Transverse colon (tissue), 4 donors: ENCODE data around the gene OAF. TPM values are rescaled to one million over a fixed set of nuclear protein-coding genes. Genes with fewer than 3 reads are reported as not detected.
A peak's percentile ranks its signal among the peaks of the same experiment; 100 is the strongest.

Experiments
- DNase-seq: peaks from one replicate; pipeline ENCODE4 v3.0.0-alpha.2; 2019
- H3K27ac ChIP-seq, 4 donors: fragments of 200-600 bp; sonication (generic); 2 replicates each; pipeline ENCODE4 v1.5.1; 2016 to 2018; ENCODE audit warnings: inconsistent platforms in 4 of 4
- H3K27me3 ChIP-seq: fragments of 200-600 bp; sonication (generic); 2 replicates; pipeline ENCODE4 v1.5.1; 2017; ENCODE audit warnings: inconsistent platforms
- H3K36me3 ChIP-seq, 4 donors: fragments of 200-600 bp; sonication (generic); 2 replicates each; pipeline ENCODE4 v1.5.1; 2017 to 2019; ENCODE audit warnings: inconsistent platforms in 4 of 4
- H3K4me1 ChIP-seq, 4 donors: fragments of 200-600 bp; sonication (generic); 2 replicates each; pipeline ENCODE4 v1.5.1; 2017 to 2020; ENCODE audit warnings: inconsistent platforms in 4 of 4
- H3K4me3 ChIP-seq, 4 donors: fragments of 200-600 bp; sonication (generic); 1 replicate in 1 of 4; 2 replicates in 3 of 4; pipeline versions ENCODE4 v1.5.1 to v1.6.1; 2017 to 2019; ENCODE audit warnings: inconsistent platforms in 4 of 4
- H3K9me3 ChIP-seq, 2 donors: fragments of 200-600 bp; sonication (generic); 2 replicates each; pipeline ENCODE4 v1.5.1; 2017 to 2019; ENCODE audit warnings: inconsistent platforms in 2 of 2
- EP300 ChIP-seq: sonication (generic); formaldehyde crosslinking; IDR thresholded peaks from one replicate; pipeline ENCODE4 v1.6.1; 2017; ENCODE audit warnings: antibody characterized with exemption, low read depth
- POLR2A ChIP-seq: fragments of 450-650 bp; IDR thresholded peaks from one replicate; pipeline ENCODE4 v1.6.1; 2016; ENCODE audit warnings: antibody characterized with exemption, mild to moderate bottlenecking, moderate library complexity
- POLR2AphosphoS5 ChIP-seq, 3 donors: sonication (generic); formaldehyde crosslinking; IDR thresholded peaks; one replicate each; pipeline ENCODE4 v1.6.1; 2016; ENCODE audit warnings: antibody characterized with exemption in 3 of 3
- WGBS, 2 donors: methylation state at CpG; one replicate each; pipeline ENCODE4 v1.1.5; 2018; ENCODE audit warnings: low coverage in 1 of 2; 5-methylcytosine and 5-hydroxymethylcytosine counted together
- in situ Hi-C, 4 donors: fragments of 200-750 bp; cut with MboI; loops; one replicate each; pipeline versions ENCODE4 v1.15.0 to v1.15.1; 2017; ENCODE audit warnings: low sequenced_read_pairs in 3 of 4, low pct_ligation_motif_present in 1 of 4, low pct_unique_long_range_greater_than_20kb in 1 of 4
- intact Hi-C: fragments of 100-400 bp; cut with DNase I; formaldehyde crosslinking; loops from one replicate; pipeline ENCODE4 v1.15.1; 2023; ENCODE audit warnings: low total_unique reads
- total RNA-seq, 4 donors: library from RNA; depleted of rRNA; stranded (reverse); fragments of >200 nt; gene quantifications; one replicate each; pipeline ENCODE4 v1.1.0, GENCODE V29; 2016
- TF ChIP-seq, protein P1 (sequence below), 5 experiments: fragments of 200-600 bp in 3 of 5; fragments of 450-650 bp in 2 of 5; sonication (generic) in 3 of 5; IDR thresholded peaks; 1 replicate in 2 of 5; 2 replicates in 3 of 5; pipeline ENCODE4 v1.5.1; 2016 to 2017; ENCODE audit warnings: antibody characterized with exemption in 5 of 5, inconsistent platforms in 3 of 5, mild to moderate bottlenecking in 2 of 5, moderate library complexity in 1 of 5

OAF gene
- total RNA-seq, 4 donors from 2014 or later = 78.8 to 553 (median 287) TPM

DNA sequence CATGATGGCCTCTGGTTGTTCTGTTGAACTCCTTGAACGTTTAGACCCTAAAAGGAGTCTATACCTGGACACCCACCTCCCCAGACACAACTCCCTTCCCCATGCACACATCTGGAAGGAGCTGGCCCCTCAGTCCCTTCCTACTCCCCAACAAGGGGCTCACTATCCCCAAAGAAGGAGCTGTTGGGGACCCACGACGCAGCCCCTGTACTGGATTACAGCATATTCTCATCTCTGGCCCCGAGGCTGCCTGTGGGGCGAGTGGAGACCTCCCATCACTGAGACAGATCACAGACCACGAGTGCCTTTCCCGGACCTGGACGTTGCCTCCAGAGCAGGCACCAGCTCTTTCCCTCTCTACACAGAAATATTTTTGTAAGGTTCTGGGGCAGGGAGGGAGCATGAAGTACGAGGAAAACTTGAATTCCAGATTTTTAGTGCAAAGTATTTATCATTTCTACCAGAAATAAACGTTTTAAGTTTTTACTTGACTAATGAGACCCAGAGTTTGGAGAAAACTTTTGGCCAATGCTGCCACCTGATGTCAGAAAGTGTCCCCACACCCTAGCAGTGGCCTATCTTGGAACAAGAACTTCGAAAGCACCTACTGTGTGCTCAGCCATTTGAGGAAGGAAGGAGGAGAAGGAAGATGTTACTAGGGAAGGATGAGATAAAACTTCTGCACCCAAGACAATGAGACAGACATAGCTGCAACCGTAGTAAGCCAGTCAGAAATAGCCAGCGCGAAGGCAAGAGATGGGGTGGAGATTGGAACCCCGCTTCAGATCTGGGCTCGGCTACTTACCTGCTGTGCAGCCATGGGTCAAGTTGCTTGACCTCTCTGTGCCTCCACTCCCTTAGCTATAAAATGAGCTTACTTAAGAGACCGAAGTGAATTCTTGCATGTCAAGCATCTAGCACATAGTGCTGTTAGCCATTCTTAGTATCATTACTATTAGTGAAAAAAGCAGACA lies 18.9 kb downstream of the OAF start:
- no peak for DNase-seq
- Histone ChIP-seq H3K9me3 (no peaks in the 10 kb centered on the region), H3K27me3 (no peaks in the 10 kb centered on the region), H3K27ac (no peak overlapping the region), H3K4me3 (no peak overlapping the region), H3K4me1 (peaks cover 0 to 16% (median 3%) of the 10 kb centered on the region in 4 donors), H3K36me3 (peaks cover 0 to 8% (median 0%) of the 10 kb centered on the region in 4 donors)
- intact Hi-C loops (loop anchor here (2.0 to 5.0 kb wide), 2 partner anchors 57 to 243 kb away; no protein-coding TSS in a partner anchor), in situ Hi-C loops (loop anchor here (5.0 to 10.0 kb wide), 5 partner anchors 52 to 75 kb away; no protein-coding TSS in a partner anchor)
- TF ChIP-seq POLR2A = no peak
- TF ChIP-seq EP300 = no peak
- TF ChIP-seq, protein P1, sequence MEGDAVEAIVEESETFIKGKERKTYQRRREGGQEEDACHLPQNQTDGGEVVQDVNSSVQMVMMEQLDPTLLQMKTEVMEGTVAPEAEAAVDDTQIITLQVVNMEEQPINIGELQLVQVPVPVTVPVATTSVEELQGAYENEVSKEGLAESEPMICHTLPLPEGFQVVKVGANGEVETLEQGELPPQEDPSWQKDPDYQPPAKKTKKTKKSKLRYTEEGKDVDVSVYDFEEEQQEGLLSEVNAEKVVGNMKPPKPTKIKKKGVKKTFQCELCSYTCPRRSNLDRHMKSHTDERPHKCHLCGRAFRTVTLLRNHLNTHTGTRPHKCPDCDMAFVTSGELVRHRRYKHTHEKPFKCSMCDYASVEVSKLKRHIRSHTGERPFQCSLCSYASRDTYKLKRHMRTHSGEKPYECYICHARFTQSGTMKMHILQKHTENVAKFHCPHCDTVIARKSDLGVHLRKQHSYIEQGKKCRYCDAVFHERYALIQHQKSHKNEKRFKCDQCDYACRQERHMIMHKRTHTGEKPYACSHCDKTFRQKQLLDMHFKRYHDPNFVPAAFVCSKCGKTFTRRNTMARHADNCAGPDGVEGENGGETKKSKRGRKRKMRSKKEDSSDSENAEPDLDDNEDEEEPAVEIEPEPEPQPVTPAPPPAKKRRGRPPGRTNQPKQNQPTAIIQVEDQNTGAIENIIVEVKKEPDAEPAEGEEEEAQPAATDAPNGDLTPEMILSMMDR (IDR thresholded peaks at IDR 0.05) = peak; percentile 54 to 69 (median 64)
- WGBS, 2 donors = 34 to 64% methylated on average over 3 to 17 of the region's 17 CpGs

DNA sequence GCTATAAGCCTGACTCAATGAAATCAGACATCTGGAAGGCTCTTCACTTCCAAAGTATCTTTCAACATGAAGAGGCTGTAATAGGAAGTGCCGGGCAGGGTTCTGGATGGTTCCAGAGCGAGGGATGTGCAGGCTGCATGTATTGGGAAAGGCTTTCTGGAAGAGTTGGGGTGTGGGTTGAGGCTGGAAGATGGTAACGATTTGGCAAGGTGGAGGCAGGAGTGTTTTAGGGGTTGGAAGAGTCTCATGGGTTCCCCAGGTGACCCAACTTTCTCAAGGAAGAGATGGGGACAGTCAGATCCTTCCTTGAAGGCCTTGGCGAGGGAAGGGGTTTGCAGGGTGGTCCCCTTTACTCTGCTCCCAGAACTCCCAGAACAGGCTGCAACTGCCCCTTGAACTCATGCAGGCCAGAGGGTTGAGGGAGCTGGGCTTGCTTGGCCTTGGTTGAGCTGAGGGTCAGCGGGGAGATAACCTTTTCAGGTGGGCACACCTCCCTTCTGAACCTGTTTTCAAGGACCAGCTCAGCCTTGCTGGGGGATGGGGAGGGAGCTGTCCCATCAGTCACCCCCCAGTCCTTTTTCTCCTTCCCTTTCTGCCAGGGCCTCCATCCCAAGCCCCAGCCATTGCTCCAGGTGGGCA lies 19.7 kb downstream of the OAF start:
- intact Hi-C loops = loop anchor here (2.0 to 5.0 kb wide), 2 partner anchors 58 to 242 kb away; no protein-coding TSS in a partner anchor
- WGBS, 2 donors = 77 to 78% methylated on average over 3 to 5 of the region's 5 CpGs
- in situ Hi-C loops = loop anchor here in 3 of 4 donors (10.0 kb wide), 2 partner anchors 64 to 74 kb away; no protein-coding TSS in a partner anchor
- Histone ChIP-seq H3K27me3 (no peaks in the 10 kb centered on the region), H3K4me3 (no peak overlapping the region), H3K9me3 (no peaks in the 10 kb centered on the region), H3K4me1 (peaks cover 0 to 8% (median 0%) of the 10 kb centered on the region in 4 donors), H3K27ac (no peak overlapping the region), H3K36me3 (peaks cover 0 to 8% (median 0%) of the 10 kb centered on the region in 4 donors)
- TF ChIP-seq POLR2AphosphoS5 (IDR thresholded peaks at IDR 0.05) (no peak), EP300 (no peak), POLR2A (no peak)
- TF ChIP-seq, protein P1 (IDR thresholded peaks at IDR 0.05) = no peak
- DNase-seq = no peak

DNA sequence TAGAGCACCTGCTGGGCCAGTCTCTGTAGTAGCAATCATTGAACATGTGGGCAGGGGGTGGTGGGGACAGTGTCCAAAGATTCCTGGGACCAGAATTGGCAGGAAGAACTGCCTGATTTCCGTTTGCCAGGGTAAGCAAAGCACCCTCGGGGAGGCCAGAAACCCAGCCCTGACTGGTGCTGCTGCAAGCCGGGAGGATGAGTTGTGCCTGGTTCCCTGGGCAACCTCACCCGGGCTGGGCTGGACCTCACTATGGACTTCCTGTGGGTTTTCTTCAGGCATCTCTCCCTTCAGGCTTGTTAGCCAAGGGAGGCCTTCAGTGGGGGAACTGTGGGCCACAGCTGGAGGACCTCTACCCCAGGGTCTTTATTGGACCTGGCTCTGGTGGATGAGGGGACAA lies 21.1 kb downstream of the OAF start:
- H3K36me3 ChIP-seq = peaks cover 0 to 3% (median 0%) of the 10 kb centered on the region in 4 donors
- no peak overlapping the region for H3K27ac ChIP-seq
- no peaks in the 10 kb centered on the region for H3K27me3 ChIP-seq
- H3K9me3 ChIP-seq = no peaks in the 10 kb centered on the region
- in situ Hi-C loops (loop anchor here in 3 of 4 donors (10.0 kb wide), 2 partner anchors 63 to 73 kb away; no protein-coding TSS in a partner anchor), intact Hi-C loops (loop anchor here (2.0 to 5.0 kb wide), 2 partner anchors 59 to 240 kb away; no protein-coding TSS in a partner anchor)
- TF ChIP-seq POLR2A (no peak), EP300 (no peak), POLR2AphosphoS5 (IDR thresholded peaks at IDR 0.05) (no peak)
- TF ChIP-seq, protein P1 (IDR thresholded peaks at IDR 0.05) = no peak
- H3K4me1 ChIP-seq = peaks cover 0 to 6% (median 0%) of the 10 kb centered on the region in 4 donors
- no peak overlapping the region for H3K4me3 ChIP-seq
- 34% methylated on average over 4 of the region's 4 CpGs; no CpG with 5 or more reads in 1 of the 2 donors for WGBS, 2 donors
- DNase-seq = no peak
